ENCODE data around the gene HARS2. TPM values are rescaled to one million over a fixed set of nuclear protein-coding genes. Genes with fewer than 3 reads are reported as not detected.
A peak's percentile ranks its signal among the peaks of the same experiment; 100 is the strongest.
"Not testable (repeated sequence)": the region's sequence is repeated elsewhere in the genome, so short reads cannot be mapped to it uniquely, and the experiment has no call there.

Gene HARS2, protein sequence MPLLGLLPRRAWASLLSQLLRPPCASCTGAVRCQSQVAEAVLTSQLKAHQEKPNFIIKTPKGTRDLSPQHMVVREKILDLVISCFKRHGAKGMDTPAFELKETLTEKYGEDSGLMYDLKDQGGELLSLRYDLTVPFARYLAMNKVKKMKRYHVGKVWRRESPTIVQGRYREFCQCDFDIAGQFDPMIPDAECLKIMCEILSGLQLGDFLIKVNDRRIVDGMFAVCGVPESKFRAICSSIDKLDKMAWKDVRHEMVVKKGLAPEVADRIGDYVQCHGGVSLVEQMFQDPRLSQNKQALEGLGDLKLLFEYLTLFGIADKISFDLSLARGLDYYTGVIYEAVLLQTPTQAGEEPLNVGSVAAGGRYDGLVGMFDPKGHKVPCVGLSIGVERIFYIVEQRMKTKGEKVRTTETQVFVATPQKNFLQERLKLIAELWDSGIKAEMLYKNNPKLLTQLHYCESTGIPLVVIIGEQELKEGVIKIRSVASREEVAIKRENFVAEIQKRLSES
- 30.5 TPM for total RNA-seq

DNA sequence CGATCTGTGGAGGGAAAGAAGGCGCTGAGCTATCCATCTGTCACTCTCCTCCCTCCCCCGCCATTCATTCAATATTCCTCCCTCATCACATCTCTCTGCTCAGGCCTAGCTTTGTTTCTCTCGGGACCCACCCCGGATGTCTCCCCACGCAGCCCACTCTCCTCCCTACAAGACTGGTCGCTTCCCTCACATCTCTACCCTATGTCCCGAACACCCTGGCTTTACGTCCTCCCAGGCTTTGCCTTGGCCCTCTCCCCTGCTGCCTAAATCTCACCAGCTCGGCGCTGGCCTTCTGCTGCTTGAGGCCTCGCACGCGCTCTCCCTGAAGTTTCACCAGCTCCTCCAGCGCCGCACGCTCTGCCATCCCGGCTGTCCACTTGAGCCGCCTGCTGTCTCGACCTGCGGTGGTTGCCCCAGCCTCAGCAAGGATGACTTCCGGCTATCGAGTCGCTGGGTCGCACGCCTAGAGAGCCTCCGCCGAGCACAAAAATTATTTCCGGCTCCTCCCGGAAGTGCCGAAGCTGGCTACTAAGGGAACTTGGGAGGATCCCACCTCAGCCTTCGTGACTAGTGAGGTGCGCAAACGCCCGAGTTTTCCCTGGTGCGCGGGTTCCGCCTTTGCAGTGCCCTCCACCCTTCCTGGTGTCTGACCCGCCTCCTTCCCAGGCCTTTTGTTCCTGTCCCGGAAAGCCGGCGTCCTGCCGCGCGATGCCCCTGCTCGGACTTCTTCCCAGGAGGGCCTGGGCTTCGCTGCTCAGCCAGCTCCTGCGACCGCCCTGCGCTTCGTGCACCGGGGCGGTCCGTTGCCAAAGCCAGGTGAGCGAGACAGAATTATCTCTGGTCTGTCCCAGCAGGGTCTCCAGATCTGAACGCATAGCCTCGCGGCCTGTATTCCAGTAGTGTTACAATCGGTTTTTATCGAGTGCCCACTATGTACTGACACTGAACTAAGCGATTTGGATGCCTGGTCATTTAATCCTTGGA lies at the start of gene HARS2, which contains the start of gene HARS1:
HARS2 (plus strand) TSS at position 515 of the 984 bp plus-strand sequence; CDS start at position 709, 194 bp downstream.
HARS1 (minus strand) TSS at position 430 of the 984 bp plus-strand sequence; CDS start at position 364, 66 bp downstream.
- peak; percentile 91 for DNase-seq (ENCODE audit: low spot score)

- DNase-seq (ENCODE audit: low spot score): no peak
Measured at GRCh38 chr5:140641716-140642115, 49.5 kb upstream of the HARS2 start.

DNA sequence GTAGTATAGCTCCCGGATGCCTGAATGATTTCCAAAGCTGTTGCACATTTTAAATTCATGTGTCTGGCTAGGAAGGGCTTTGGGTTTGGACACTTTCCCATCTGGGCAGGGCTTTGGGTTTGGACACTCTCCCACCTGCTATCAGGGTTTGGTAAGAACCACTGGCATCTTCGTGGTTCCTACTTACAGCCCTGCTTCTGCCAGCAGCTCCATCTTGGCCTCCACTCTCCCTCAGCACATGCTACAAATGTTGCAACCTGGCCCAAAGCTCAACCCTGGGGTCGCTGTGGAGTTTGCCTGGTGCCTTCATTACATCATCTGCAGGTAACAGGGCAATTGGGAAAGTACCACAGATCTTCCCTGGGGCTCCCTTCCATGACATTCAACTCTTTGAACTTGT lies 48.5 kb upstream of the HARS2 start:
- DNase-seq (ENCODE audit: low spot score): no peak

DNA sequence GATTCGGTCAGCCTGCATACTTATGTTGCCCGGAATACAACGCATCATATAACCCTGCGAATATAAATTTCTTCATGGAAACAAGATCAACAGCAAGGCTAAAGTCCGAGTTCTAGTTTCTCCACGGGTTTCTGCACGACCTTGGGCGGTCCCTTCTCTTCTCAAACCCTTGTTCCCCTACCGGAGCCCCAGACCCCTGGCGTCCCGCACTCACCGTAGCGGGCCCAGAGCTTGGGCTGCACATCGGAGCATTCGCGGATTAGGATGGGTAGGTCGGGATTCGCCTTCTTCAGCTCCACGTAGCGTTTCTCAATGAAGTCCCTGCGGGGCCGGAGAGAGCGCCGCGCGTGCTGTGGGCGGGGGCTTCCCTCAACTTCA lies 44.2 kb upstream of the HARS2 start:
- DNase-seq (ENCODE audit: low spot score): no peak

DNA sequence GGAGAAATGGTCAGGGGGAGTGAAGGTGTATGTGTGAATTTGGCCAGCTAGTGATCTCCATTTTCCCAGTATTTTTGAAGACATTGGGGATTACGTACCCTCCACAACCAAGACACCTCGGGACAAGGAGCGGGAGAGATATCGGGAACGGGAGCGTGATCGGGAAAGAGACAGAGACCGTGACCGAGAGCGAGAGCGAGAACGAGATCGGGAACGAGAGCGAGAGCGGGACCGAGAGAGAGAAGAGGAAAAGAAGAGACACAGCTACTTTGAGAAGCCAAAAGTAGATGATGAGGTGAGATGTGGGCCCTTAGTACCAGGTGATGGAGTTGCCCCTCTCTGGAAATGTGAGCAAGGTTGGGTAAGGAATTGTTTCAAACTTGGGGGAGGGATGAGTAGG lies 32.4 kb upstream of the HARS2 start:
- no peak for DNase-seq (ENCODE audit: low spot score)

- DNase-seq (ENCODE audit: low spot score): not testable (repeated sequence)
Measured at GRCh38 chr5:140660371-140660770, 30.9 kb upstream of the HARS2 start.

DNA sequence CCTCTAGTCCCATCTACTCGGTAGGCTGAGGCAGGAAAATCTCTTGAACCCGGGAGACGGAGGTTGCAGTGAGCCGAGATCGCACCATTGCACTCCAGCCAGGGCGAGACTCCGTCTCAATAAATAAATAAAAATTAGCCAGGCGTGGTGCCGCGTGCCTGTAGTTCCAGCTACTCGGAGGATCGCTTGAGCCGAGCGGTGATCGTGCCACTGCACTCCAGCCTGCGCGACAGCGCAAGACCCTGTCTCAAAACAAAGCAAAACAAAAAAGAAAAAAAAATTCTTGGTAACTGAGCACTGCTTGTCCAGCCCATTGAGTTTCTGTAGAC lies 27.3 kb upstream of the HARS2 start:
- no peak for DNase-seq (ENCODE audit: low spot score)

DNA sequence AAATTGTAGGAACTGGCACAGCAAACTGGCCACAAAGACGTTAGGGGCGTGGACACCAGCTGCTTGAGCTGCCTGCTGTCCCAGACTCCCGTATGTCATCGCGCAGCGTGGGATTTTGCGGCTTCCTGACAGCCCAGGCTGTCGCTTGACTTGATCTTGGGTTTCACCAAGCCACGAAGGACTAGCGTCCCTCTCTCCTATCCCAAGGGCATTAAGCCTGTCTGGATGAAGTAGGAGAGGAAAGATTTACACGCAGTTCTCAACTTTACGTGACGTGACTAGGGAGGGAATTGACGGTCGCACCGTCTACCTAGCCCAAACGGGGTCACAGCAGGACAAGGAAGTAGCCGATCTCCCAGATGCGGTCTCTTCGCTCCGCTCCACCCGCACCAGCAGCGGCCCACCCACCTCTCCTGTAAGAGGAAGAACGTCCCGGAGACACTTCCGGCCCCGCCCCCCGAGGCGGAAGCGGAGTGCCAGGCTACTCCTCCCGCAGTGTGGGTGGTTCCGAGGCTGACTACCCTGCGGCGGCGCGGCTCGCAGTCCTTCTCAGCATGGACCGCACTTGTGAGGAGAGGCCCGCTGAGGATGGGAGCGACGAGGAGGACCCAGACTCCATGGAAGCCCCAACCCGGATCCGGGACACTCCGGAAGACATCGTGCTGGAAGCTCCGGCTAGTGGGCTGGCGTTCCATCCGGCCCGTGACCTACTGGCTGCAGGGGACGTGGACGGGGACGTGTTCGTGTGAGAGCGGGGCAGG lies 26.7 kb upstream of the HARS2 start, which contains the start of gene WDR55:
WDR55 (plus strand) TSS at position 546 of the 761 bp plus-strand sequence; CDS start at position 555, 9 bp downstream.
- DNase-seq (ENCODE audit: low spot score): peak; percentile 95

GRCh38 chr5:140671035-140671434 lies 20.2 kb upstream of the HARS2 start:
- DNase-seq (ENCODE audit: low spot score): not testable (repeated sequence)

GRCh38 chr5:140671472-140672125 lies 19.7 kb upstream of the HARS2 start:
- no peak for DNase-seq (ENCODE audit: low spot score)

DNA sequence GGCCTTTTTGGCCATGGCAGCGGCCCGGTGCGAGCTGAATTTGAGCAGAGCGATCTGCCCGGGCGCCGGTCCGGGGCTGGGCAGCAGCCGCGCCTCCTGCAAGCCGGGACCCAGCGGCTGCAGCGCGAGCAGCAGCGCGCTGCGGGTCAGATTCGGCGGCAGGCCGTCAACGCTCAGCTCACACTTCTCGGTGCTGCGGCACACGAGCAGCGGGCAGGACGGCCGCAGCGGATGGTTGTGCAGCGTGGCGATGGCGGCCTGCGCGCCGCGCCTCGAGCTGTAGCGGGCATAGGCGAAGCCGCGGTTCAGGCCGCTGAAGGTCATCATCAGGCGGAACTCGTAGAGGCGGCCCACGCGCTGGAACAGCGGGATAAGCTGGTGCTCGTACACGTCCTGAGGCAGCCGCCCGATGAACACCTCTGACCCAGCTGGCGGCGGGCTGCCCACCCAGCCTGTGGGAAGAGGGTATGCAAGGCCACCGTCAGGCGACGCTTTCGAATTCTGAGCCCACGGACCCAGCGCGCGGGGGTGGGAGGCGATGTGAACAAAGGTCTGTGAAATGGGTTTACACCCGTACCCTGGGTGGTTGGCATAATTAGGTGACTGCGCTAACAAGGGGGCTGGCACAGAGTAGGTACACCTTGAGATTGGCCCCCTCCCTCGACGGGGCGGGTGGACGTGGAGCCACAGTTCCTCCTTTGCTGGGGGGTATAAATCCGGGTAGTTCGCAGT lies 18.6 kb upstream of the HARS2 start:
- DNase-seq (ENCODE audit: low spot score): no peak

- no peak for DNase-seq (ENCODE audit: low spot score)
Measured at GRCh38 chr5:140673187-140673976, 17.9 kb upstream of the HARS2 start, which contains the start of gene DND1. TSS of gene DND1 (minus strand) at chr5:140673576. CDS start at chr5:140673542, 34 bp downstream.

DNA sequence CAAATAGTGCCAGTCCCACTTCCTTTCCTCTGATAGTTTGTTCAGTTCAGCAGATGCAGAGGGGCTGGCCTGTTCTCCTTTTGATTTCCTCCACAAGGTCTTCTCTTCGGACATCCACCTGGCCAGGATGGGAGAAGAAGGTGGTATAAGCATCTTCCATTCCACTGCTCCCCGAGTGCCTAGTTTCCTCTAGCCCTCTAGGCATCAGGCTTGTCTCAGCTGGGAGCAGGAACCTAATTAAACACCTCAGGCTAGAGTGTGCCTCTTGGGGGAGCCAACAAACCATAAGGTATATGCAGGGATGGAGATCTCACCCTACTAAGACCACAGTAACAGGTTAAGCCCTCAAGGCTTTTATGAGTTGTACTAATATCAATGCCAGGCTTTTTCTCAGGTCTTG lies 17.0 kb upstream of the HARS2 start:
- no peak for DNase-seq (ENCODE audit: low spot score)

GRCh38 chr5:140674629-140675028 lies 16.6 kb upstream of the HARS2 start:
- no peak for DNase-seq (ENCODE audit: low spot score)

DNA sequence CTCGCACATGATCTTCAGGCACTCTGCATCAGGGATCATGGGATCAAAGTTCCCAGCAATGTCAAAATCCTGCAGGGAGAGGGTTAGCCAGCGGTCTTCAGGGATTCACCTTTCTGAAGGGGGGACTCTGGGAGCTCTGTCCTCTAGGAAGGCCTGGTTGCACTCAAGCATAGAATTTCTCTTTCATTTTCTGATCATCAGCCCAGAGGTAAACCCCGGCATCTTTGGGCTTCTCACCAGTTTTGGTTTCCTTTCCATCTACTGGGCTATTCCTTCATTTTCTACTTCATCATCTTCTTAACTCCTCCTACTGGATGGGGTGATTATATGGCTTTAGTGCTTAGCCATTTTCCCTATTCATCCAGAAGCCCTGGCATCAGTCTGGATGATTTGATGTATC lies 13.3 kb upstream of the HARS2 start:
- no peak for DNase-seq (ENCODE audit: low spot score)

DNA sequence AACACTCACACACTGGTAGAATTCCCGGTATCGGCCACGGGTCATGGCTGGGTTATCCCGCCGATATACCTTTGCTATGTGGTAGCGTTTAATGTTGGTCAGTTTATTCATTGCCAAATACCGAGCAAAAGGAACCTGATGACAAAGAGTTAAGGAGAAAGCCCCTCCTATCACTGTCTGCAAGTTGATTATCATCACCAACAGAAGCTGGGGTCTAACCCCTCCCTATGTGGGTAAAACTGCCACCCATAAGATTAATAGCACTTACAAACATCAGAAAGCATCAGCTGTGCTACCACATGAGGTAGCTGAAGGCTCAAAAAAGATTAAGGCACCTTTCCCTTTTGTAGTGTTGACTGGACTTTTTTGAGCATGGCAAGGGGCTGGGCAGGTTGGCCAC lies 12.3 kb upstream of the HARS2 start:
- no peak for DNase-seq (ENCODE audit: low spot score)

GRCh38 chr5:140690376-140690932 lies 801 bp upstream of the HARS2 start:
- DNase-seq (ENCODE audit: low spot score): no peak

GRCh38 chr5:140694276-140694675 lies 3.0 kb downstream of the HARS2 start:
- DNase-seq (ENCODE audit: low spot score): no peak

DNA sequence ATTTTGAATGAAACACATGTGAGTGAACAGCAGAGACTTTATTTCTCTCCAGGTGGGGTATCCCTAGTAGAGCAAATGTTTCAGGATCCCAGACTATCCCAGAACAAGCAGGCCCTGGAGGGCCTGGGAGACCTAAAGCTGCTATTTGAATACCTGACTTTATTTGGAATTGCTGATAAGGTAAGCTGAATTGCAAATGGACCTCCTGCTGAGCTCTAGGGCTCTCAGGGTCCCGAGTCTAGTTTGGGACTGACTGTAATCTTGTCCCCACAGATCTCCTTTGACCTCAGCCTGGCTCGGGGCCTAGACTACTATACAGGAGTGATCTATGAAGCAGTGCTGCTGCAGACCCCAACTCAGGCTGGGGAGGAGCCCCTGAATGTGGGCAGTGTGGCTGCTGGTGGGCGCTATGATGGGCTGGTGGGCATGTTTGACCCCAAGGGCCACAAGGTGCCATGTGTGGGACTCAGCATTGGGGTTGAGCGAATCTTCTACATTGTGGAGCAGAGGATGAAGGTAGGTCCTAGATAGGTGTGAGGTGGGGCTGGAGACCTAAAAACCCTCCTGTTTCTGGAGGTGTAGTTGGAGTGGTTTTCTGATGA lies 5.7 kb downstream of the HARS2 start:
- no peak for DNase-seq (ENCODE audit: low spot score)
